HS-5 (cell line): Measurements from ENCODE around the gene NFKBIZ.

Source experiments
- DNase-seq: peaks from one replicate; pipeline ENCODE4 v3.0.0-alpha.2; 2012; ENCODE audit warnings: low read depth

Gene NFKBIZ

GRCh38 chr3:101848754-101849713 is at the start of gene NFKBIZ:
NFKBIZ (plus strand) TSS chr3:101849514; CDS start chr3:101849629, 115 bp downstream.
- peak; percentile 72 for DNase-seq

DNA sequence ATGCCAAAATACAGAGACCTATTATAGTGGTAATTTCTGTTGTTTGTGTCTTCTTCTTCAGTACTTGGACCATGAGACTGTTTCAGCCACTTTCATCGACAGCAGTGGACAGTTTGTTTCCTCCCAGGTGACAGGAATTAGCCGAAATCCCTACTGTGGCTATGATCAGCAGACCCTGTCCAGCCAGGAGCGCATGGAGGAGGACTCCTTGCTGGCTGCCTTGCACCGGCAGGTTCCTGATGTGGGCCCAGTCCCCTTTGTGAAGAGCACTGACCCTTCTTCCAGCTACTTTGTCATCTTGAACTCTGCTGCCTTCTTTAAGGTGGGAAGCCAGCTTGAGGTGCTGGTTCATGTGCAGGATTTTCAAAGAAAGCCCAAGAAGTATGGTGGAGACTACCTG is 48.1 kb upstream of the NFKBIZ start:
- DNase-seq: no peak

DNA sequence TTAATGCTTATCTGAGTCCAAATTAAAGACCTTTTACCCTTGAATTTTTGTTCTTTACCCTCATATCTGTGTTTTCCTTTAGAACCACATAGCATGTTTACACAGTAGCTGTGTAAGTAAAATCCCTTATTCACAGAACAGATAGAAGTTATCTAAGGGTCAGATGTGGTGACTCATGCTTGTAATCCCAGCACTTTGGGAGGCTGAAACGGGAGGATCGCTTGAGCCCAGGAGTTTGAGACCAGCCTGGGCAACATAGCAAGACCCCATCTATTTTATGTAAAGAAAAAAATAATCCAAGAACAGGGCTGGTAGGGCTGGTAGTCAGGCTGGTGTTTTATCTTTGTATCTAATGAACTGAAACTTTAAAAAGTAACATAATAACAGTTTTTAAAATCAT is 47.1 kb upstream of the NFKBIZ start:
- no peak for DNase-seq

DNA sequence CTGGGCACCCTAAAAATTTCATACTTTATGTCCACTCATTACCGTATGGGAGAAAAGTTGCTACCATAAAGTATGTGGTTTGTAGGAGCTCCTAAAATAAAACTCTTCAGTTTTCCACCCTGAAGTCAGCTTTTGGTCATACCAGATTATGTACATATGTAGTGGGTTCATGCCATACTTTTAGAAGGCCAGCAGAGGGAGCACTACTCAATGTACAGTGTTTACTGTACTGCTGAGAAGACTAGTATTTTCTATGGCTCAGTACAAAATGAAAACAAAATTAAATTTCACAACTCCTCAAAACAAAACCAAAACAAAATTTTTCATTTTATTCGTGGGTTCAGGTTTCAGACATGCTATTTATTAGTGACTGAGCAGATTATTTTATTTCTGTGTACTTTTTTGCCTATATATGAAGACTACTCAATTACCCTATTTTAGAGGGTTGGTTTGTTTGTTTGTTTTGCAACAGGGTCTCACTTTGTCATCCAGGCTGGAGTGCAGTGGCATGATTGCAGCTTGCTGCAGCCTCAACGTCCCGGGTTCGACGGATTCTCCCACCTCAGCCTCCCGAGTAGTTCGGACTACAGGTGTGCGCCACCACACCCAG is 46.0 kb upstream of the NFKBIZ start:
- no peak for DNase-seq

GRCh38 chr3:101803939-101804338 is 45.4 kb upstream of the NFKBIZ start:
- DNase-seq: no peak

GRCh38 chr3:101806491-101806890 is 42.8 kb upstream of the NFKBIZ start:
- DNase-seq: no peak

- DNase-seq: no peak
These were observed 41.4 kb upstream of the NFKBIZ start for GRCh38 chr3:101807888-101808287.

- DNase-seq: no peak
These were observed 39.9 kb upstream of the NFKBIZ start for GRCh38 chr3:101809178-101810021.

- no peak for DNase-seq
These were observed 39.3 kb upstream of the NFKBIZ start for GRCh38 chr3:101810022-101810418.

DNA sequence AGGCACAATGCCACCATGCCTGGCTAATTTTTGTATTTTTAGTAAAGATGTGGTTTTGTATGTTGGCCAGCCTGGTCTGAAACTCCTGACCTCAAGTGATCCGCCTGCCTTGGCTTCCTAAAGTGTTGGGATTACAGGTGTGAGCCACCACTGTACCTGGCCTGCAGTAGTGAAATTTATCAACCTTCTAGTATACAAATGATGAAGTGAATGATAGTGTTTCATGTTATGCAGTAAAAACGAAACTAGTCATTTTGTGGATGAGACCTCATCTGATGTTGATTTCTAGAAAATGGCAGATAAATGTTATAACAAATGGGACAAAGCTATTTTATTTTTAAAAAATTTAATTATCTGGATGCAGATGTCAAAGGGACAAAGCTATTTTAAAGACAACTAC is 37.4 kb upstream of the NFKBIZ start:
- DNase-seq: no peak

DNA sequence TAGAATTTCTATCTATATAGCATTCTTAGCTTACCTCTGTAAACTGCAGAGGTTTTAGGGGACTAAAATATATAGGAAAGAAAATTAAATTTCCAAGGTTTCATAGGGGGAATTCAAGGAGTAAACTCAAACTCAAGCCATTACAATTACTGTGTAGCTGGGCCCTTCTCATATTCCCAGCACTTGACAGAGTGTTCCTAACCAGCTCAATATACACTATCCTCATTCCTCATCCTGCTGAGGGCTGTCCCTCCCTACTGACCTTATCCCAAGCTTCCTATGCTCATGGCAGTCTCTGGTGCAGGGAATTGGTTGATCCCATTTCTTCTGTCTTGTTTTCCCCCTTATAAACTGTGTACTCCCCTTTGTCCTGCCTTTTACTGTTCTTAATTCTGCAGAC is 36.4 kb upstream of the NFKBIZ start:
- no peak for DNase-seq

- no peak for DNase-seq
These were observed 35.4 kb upstream of the NFKBIZ start for GRCh38 chr3:101813817-101814440.

- DNase-seq: no peak
These were observed 34.5 kb upstream of the NFKBIZ start for GRCh38 chr3:101814835-101815234.

- DNase-seq: no peak
These were observed 32.8 kb upstream of the NFKBIZ start for GRCh38 chr3:101816215-101817149.

DNA sequence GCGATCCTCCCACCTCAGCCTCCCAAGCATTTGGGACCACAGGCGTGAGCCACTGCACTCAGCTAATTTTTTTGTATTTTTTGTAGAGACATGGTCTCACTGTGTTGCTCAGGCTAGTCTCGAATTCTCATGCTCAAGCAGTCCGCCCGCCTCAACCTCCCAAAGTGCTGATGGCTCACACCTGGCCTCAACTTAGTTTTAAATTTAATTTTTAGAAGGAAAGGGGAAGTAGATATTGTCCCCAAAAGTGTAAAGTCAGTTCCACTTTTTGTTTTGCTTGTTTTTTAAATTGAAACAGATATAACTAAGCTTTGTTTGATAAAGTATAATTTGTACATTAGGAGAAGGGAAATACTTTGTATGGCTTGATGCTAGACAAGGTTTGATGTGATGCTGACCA is 31.3 kb upstream of the NFKBIZ start:
- DNase-seq: no peak

DNA sequence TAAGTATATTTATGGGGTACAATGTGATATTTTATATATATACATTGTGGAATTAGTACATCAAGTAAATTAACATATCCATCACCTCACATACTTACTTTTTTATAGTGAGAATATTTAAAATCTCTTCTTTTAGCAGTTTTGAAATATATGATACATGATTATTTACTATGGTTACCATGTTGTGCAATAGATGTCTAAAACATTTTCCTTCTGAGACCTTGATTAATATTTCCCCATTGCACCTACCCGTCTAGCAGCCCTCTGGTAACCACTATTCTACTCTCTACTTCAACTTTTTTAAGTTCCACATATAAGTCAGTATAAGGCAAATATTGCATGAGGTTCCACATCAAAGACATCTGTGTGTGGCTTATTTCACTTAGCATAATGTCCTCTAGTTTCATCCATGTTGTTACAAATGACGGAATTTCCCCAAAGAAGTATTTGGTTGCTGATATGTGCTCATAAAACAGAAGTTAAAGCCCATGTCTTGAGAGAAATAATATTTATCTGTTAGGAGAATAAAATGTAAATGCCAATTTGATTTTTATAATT is 29.6 kb upstream of the NFKBIZ start:
- no peak for DNase-seq

DNA sequence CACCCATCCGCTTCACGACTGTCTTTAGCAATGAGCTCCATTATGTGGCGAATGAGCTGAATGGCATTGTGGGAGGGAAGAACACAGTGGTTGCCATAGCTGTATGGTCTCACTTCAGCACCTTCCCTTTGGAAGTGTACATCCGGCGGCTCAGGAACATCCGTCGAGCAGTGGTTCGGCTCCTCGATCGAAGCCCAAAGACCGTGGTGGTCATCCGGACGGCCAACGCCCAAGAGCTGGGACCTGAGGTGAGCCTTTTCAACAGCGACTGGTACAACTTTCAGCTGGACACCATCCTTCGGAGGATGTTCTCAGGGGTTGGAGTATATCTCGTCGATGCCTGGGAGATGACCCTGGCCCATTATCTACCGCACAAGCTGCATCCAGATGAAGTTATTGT is 27.8 kb upstream of the NFKBIZ start:
- DNase-seq: no peak

DNA sequence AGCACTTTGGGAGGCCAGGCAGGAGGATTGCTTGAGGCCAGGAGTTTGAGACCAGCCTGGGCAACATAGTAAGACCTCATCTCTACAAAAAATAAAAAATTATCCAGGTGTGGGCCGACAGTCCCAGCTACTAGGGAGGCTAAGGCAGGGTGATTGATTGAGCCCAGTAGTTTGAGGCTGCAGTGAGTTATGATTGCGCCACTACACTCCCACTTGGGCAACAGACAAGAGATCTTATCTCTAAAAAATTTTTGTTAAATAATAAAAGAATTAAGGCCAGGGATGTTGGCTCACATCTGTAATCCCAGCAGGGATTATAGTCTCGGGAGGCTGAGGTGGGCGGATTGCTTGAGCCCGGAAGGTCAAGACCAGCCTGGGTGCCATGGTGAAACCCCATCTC is 25.8 kb upstream of the NFKBIZ start:
- no peak for DNase-seq

GRCh38 chr3:101824702-101825101 is 24.6 kb upstream of the NFKBIZ start:
- no peak for DNase-seq

GRCh38 chr3:101825904-101826445 is 23.3 kb upstream of the NFKBIZ start:
- no peak for DNase-seq
